ENCODE data around the gene DMRT1.

Gene DMRT1

DNA sequence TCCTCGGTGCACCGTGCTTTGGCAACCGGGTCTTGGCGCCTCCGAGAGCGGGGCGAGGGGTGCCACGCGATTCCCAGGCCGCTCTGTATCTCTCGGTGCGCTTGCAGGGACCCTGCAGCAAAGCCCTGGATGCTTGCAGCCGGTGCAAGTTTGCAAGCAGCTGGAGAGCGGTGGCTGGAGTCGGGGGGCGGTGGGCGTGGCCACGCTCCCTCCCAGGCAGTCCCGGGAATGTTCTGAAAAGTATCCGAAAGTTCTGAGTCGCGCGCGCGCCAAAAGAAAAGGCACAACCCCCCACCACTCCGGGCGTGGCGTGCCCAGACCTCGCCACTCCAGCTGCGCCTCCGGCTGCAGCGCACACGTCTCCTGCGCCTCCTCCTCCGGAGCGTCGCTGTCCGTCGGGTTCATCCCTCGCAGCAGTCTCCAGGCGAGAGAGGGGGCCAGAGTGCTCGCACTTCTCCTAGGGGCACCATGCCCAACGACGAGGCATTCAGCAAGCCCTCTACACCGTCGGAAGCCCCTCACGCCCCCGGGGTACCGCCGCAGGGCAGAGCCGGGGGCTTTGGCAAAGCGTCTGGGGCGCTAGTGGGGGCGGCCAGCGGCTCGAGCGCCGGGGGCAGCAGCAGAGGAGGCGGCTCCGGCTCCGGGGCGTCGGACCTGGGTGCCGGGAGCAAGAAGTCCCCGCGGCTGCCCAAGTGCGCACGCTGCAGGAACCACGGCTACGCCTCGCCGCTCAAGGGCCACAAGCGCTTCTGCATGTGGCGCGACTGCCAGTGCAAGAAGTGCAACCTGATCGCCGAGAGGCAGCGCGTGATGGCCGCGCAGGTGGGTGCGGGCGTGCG lies at the start of gene DMRT1:
DMRT1 (plus strand) TSS at position 327 of the 839 bp plus-strand sequence; CDS start at position 469, 142 bp downstream.
- DNase-seq = no peak

DNA sequence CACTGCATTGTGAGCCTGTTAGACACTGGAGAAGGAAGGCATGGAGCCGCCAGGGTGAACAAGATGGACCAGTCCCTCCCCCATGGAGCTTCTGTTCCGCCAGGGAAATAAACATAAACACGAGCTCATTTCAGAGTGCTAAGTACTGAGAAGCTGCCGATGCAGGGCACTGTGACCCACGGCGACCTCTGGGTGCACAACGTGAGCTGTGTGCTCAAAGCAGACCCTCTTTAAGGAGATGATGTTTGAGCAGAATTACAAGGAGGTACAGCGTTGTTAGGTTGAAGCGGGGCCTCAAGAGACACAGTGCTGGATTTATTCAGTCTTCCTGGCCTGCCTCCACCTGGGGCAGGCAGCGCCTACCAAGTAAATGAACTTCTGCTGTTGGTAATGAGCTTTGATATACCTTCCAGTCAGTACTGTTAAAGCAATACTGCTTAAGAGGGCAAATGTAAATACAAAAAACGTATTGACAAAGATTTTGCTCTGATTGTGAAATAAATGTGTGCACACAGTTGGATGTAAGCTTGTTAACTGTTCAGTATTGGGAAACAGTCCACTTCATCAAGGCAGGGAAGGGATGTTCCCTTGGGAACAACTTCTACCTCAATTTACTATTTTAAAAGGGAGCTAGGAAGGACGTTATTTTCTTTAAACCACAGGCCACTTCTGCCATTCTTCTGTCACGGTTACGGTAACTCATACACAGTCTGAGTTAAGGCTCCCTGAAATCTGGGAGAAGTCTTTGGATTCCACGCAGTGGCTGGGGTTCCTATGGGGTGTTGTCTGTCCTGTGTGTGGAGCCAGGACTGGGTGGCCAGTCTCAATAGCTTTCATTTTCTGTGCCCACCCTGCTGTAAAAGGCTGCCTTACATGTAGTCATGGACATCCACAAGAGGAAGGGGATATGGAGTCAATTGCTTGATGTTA lies 48.9 kb upstream of the DMRT1 start:
- peak in 1 of 56 donors; percentile 55 for DNase-seq

DNA sequence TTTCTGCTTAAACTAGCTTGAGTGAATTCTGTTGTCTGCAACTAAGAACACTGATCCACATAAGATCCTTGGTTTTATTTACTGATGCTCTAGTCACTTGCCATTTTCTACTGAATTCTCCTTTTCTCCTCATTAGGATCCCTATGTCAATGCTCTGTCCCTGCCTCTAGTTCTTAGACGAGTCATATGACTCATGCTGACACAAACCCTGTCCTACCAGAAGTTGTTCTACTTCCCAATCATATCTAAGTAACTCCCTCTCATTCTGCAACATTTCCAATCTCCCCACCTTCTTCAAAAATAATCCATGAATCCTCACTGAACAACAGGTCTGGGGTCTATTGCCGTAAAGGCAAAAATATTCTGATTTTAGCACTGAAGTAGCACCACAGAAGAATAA lies 47.1 kb upstream of the DMRT1 start:
- DNase-seq = no peak

DNA sequence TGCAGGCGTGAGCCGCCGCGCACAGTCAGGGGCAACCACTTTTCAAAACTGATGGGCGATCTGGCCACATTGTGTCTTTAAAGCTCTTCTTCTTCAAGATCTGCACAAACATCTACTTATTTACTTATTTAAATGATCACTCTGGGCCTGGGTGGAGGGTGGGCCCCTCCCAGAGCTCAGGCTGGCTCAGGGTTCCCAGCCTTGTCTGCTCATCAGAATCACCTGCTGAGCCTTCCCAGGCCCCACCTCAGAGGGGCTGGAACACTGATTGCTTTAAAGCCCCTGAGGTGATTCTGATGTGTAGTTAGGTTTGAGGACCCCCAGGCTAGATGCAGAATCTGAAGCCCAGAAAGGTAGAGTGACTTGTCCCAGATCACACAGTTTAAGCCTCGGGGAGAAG lies 45.6 kb upstream of the DMRT1 start:
- DNase-seq = no peak

DNA sequence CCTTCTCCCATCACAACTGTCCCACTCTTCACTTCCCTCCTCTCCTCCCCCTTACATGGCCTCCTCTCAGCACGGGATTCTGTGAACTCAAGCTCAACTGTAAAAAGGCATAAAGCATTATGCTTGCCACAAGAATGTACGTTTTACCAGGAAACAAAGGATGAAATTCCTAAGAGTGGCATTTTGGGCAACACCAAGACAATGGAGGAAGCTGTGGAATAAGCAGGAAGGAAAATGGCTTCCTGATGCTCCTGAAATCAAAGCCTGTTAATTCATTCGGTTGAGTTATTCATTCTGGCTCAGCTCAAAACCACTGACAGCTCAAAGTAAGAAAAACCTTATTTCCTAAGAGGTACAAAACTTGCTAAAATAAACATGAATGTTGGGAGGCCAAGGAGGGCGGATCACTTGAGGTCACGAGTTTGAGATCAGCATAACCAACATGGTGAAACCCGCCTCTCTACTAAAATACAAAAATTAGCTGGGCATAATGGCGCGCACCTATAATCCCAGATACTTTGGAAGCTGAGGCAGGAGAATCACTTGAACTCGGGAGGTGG lies 40.8 kb upstream of the DMRT1 start:
- DNase-seq = no peak

DNA sequence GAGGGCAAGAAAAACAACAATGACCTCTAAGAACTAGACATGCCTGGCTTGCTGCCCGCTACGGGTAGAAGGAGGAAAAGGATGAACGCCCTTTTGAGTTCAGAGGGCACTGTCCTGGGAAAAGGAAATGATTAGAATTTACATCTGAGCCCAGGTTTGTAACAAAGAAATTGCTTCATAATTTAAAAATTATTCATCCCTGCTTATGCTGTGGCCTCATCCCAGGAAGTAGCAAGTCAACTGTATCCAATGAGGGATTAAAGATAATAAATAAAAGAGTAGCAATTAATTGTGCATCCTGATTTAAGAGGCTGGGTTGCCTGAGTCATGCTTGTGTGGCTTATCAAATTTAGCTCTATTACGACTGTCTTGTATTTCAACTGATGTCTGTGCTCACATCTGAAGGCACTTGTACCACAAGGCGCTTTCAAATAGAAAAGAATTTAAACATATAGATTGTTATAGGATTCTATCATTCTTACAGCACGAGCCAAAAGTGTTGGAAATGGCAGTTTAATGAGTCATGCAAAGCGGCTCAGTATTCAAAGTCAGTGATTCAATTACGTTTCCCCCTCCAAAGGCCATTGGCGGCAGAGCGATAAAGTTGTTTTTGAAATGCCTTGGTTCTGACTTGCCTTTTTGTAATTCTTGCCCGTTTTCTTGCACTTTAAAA lies 40.0 kb upstream of the DMRT1 start:
- DNase-seq = peak in 1 of 56 donors; percentile 2

DNA sequence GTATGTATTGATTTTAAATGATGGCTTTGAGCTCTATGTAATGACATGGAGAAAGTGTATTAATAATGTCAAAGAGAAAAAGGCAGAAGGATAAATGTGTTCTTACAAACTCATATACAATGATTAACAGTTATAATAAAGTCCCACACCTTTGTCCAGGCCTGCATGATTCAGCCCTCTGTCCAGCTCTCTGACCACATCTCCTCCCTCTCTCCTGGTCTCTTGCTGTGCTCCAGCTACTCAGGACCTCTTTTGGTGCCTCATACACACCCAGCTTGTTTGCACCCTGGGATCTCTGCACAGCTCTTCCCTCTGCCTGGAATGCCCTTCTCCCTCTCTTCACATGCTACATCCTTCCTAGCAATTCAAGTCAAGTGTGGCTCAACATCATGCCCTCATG lies 37.5 kb upstream of the DMRT1 start:
- no peak for DNase-seq

DNA sequence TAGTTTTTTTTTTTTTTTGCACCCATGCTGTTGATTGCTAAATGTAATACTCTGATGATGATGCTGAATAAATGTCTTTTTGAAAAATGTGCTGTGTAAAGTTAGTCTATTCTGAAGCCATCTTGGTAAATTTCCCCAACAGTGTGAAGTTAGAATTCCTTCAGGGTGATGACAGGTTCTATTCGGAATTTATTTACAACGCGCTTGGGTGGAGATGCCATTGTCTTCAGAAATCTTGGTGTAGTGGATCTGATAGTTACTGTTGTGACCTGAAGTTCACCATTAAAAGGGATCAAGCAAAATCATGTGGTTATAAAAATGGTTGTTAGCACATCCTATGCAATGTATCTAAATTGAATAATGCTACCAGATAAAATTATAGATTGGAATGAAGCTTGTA lies 36.3 kb upstream of the DMRT1 start:
- no peak for DNase-seq

DNA sequence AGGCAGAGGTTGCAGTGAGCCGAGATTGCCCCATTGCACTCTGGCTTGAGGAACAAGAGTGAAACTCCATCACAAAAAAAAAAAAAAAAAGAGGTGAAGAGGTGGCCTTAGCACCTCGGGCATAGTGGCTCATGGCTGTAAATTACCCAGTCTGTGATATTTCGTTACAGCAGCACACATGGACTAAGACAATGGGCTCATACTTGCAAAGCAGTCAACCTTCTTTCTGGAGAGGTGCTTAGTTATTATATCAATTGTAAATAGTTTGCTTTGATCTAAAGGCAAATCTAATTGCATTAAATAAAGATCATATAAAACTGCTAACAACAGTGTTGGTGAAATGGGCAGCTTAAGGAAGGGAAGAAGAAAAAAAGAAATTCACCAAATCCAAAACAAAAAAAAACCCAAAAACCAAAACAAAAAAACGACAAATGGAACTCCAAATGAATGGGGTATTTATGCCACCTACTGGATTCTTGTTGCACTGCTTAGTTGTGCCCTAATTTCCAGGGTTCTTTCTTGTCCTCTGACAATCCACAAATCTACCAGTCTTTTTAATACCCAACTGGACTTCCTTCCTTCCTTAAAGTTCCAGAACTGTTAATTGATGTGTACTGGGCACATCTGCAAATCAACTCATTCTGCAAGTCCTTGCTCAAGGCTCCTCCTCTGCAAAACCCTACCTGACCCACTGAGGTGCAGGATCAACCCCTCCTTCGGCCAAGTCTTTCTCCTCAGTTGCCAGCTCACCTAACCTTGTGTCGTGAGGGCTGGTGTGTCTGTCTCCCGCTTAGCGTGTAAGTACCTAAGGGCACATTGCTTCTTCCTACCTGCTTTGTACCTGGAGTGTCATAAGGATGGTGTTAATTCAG lies 35.0 kb upstream of the DMRT1 start:
- peak in 3 of 56 donors; percentile 0 to 5 (median 1) for DNase-seq

DNA sequence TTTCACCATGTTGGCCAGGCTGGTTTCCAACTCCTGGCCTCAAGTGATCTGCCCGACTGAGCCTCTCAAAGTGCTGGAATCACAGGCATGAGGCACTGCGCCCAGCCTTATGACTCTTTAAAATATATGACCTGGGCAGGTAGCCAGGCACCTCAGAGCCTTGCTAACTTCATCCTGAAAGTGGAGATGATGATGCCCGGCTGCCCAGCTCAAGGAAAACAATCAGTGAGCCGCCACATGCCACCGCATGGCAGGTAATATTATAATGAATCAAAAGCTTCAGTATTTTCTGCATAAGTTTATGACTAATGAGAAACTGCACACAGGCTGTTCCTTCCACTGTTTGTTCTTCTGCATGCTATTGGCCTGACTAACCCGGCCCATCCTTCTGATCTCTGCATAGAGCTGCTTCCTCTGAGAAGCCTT lies 30.4 kb upstream of the DMRT1 start:
- DNase-seq = no peak

DNA sequence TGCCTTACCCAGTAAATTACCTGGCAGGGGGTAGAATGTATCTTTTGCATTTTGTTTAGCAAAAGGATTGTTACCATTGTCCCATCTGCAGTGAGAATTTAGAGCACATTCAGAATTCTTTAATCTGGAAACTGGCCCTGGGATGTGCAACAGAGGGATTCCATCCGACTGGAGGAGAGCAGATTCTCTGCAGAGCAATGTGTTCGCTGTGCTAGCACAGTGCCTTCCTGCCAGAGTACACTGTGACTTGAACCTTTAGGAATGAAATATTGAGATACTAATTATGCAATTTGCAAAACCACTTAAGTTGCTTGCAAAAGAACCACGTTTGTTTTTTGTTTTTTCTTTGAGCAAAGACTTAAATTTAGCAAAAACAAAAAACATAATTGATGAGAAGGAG lies 22.5 kb upstream of the DMRT1 start:
- no peak for DNase-seq

DNA sequence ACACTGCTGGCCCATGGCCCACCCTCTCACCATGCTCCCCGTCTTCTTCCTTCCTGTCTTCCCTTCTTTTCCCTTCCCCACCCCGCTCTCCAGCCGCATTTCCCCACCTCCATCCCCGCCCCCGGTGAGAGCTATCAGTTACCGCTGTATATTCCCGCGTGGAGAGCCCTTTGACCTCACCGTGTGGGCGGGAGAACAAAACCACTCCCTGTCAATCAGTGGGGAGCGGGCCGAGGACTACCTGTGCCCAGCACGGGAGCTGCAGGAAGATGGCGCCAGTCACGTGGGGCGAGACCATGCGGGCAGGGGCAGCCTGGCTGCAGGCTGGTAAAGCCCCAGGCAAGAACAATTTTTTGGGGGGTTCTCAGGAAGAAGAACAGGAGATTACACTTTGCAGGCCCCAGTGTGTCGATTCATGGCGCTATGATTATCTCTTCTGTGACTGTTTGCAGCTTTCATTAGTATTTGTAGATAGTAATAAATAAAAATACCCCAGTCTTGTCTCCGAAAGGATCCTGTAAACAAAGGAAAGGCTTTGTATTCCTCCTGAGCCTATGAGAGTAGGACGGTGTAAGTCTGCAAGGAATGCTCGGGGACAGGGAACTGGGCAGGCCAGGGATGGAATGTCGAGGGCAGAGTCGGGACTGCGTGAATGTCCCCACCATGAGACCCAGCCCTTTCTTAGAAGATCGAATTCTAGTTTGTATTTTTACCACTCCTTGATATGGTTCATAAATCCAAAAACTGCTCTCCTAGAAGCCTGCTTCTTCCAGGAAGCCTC lies 14.8 kb upstream of the DMRT1 start:
- DNase-seq = no peak

DNA sequence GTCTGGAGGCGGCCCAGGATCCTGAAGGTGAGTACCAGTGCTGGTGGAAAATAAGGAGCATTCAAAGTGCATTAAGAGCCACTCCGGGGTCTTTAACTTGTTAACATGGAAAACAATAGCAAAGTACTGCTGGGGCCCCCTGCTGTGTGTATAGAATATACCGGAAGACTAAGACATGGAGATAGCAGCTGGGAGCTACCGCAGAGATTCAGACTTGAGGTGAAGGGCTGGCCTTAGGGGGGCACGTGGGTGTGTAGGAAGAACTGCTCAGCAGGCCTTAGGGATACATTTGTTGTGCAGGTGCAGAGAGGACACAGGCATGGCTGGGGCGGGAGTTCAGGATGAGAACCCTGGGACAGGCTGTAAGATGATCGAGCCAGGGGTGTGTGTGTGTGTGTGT lies 1.2 kb upstream of the DMRT1 start:
- DNase-seq = no peak

DNA sequence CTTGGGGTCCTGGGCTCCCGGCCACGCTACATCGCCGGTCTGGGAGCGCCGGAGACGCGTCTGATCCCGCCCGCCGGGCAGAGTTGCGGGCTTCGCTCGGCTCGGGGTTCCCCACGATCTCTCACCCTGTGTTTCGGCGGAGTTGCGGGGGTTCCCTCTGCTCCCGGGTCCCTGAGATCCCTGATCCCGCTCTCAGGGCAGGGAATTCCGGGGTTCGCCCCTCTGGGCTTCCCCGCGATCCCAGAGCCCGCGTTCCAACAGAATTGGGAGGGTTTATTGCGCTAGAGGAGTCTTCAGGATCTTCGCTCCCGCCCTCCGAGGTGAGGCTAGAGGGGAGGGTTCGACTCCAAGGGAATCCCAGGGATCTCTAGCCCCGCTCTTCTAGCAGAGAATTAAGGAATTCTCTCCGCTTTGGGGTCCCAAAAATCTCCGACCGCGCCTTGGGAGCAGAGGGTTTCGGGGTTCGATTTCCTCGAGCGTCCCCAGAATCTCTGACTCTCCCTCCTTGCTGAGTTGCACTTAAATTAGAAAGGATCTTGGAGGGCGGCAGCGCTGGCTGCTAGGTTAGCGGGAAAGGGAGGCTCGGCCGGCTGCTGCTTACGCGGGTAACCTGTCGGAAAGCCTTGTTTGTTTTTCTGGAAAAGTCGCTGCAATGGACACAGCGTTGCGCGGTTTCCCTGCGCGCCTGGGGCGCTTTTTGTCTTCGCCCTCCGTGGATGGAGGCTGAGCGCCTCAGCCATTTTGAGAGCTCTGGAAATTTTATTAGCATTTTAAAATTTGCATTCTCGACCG lies 1.3 kb downstream of the DMRT1 start:
- no peak for DNase-seq

DNA sequence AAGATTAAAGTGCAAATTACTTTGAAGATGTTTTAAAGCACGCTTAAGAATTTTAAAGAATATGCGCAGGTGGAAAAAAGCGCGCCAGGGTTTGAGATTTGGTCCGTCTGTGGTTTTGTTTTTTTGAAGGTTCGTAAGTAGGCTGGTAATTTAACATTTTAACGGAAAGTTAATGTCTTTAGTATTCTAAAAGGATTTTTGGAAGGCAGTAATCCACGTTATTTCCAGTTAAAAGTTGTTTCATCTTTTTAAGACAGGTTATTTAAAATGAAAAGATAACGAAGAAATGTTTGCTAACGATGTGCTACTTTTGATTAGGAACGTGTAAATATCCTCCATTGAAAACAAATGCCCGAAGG lies 1.9 kb downstream of the DMRT1 start:
- DNase-seq = no peak

DNA sequence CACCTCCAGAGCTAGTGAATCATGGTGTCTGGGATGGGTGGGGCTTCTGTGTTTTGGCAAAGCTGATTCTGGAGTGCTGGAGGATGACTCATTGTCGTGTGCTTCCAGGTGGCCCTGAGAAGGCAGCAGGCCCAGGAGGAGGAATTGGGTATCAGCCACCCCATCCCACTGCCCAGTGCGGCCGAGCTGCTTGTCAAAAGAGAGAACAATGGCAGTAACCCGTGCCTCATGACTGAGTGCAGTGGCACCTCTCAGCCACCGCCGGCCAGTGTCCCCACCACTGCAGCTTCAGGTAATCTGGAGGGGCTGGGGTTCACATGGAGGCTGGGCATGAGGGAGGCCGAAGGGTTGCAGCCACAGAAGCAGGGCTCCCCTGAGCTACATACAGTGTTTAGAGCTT lies 5.4 kb downstream of the DMRT1 start:
- DNase-seq = no peak

DNA sequence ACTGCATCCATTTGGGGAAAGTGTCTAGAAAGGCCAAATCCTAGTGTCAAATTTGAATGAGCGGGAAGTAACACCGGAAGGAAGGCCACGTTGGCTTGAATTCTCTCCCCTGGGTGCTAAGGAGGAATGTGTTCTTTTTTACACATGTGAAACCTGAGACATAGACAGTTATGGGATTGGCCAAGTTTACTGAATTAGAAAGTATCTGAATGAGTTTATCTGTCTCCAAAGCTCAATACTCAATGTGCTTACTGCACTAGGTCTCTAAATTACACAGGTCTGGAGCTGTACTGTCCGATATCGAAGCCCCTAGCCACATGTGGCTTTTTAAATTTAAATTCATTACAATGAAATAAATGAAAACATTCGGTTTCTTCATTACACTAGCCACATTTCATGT lies 6.0 kb downstream of the DMRT1 start:
- no peak for DNase-seq

DNA sequence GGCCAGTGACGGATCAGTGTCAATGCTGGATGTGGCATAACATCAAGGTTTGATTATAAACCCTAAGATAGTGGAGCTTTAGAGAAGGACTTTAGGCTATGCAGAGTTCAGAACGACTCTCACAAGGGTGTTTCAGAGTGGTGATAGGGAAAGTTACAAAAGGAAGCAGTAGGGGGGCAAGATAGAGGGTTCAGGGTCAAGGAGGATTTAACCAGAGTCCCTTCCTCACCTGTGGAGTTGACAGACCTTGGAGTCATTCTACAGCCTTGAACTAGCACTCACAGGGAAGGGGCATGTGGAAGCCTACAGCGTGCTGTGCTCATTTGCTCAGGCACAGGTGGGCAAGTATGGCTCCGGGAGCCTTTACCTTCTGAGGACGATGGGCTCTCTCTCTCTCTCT lies 7.9 kb downstream of the DMRT1 start:
- DNase-seq = no peak

DNA sequence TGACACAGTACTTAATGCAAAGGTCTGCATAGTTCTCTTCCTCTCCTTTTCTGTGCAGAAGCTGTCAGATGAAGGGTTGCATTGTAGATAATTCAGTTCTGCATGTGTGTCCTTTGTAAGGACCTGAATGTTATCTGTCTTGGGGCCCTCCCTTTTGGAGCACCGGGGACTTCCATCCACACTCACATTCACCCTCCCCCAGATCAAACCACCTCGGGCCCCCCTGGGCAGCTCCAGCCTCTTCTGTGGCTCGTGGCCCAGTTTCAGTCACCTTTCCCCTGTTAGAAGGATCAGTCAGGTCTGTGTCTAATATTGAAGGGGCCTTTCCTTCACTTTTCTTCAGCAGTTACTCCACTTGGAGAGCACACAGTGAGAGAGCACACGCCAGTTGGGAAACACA lies 11.0 kb downstream of the DMRT1 start:
- no peak for DNase-seq
